WERI-Rb-1 (cell line): ENCODE measurements around the gene DPH1.

Source experiments
- DNase-seq: peaks from one replicate; pipeline ENCODE4 v3.0.0-alpha.2; 2020
- H3K27ac ChIP-seq: fragments of 250-450 bp; sonication (Bioruptor Pico); 2 replicates; pipeline ENCODE4 v1.5.1; 2020; ENCODE audit warnings: mild to moderate bottlenecking, moderate library complexity
- H3K27me3 ChIP-seq: fragments of 250-450 bp; sonication (Bioruptor Pico); 2 replicates; pipeline ENCODE4 v1.5.1; 2021; ENCODE audit warnings: mild to moderate bottlenecking, low read depth, moderate library complexity; ENCODE audit not compliant: insufficient read depth, severe bottlenecking
- H3K36me3 ChIP-seq: fragments of 250-450 bp; sonication (Bioruptor Pico); 2 replicates; pipeline ENCODE4 v1.5.1; 2020; ENCODE audit warnings: mild to moderate bottlenecking, moderate library complexity
- H3K4me3 ChIP-seq: 2 replicates; pipeline ENCODE4 v1.5.1; 2011; ENCODE audit warnings: low read depth, mild to moderate bottlenecking, control low read depth, low read length
- H3K9me3 ChIP-seq: fragments of 250-450 bp; sonication (Bioruptor Pico); 2 replicates; pipeline ENCODE4 v1.5.1; 2021; ENCODE audit warnings: mild to moderate bottlenecking, moderate library complexity; ENCODE audit not compliant: severe bottlenecking
- TF ChIP-seq, protein P1 (sequence below): IDR thresholded peaks from 2 replicates; pipeline ENCODE4 v1.5.1; 2011; ENCODE audit warnings: low read depth, mild to moderate bottlenecking, control low read depth, inconsistent platforms, low read length

DPH1 gene

GRCh38 chr17:2034806-2035540 lies 5.0 kb downstream of the DPH1 start:
- Histone ChIP-seq H3K36me3 (peaks cover 25% of the 10 kb centered on the region), H3K27ac (no peak overlapping the region), H3K4me3 (no peak overlapping the region), H3K27me3 (no peaks in the 10 kb centered on the region), H3K9me3 (no peaks in the 10 kb centered on the region)
- DNase-seq = no peak
- TF ChIP-seq, protein P1, sequence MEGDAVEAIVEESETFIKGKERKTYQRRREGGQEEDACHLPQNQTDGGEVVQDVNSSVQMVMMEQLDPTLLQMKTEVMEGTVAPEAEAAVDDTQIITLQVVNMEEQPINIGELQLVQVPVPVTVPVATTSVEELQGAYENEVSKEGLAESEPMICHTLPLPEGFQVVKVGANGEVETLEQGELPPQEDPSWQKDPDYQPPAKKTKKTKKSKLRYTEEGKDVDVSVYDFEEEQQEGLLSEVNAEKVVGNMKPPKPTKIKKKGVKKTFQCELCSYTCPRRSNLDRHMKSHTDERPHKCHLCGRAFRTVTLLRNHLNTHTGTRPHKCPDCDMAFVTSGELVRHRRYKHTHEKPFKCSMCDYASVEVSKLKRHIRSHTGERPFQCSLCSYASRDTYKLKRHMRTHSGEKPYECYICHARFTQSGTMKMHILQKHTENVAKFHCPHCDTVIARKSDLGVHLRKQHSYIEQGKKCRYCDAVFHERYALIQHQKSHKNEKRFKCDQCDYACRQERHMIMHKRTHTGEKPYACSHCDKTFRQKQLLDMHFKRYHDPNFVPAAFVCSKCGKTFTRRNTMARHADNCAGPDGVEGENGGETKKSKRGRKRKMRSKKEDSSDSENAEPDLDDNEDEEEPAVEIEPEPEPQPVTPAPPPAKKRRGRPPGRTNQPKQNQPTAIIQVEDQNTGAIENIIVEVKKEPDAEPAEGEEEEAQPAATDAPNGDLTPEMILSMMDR = no peak

DNA sequence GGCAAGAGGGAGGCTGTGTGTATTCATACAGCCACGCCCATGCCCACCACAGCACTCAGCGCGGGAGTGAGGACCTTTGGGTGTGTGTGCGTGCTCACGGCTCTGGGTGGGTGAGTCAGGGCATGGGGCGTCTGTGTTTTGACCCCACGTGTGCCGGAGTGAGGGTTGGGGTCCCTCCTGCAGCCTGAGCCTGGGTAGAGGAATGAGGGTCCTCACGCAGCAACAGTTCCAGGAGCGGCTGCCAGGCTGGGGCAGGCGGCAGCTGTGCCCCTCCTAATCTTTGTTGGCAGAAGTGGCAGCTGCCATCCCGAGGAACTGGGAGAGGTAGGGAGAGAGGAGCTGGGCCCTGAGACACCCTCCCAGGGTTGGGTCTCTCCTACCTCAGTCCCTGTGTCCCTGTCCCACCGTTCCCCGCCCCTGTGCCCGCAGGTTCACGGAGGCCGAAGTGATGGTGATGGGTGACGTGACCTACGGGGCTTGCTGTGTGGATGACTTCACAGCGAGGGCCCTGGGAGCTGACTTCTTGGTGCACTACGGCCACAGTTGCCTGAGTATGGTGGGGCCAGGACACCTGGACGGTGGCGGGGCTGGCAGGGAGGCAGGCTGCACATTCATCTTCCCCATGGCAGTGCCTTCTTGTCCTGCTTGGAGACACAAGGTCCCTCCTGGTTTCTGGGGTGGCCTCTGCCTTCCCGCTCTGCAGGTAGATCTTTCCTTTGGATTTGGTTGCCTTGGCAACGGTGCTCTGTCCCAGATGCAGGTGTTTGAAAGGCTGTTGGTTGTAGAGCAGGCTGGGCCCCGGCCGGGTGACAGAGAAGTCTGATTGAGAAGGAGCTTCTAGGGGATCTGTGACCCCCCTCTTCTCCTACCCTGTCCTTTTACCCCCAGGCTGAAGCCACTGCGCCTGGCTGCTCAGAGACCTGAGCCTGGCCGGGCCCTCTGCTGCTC lies 5.9 kb downstream of the DPH1 start:
- no peak for DNase-seq
- Histone ChIP-seq H3K27me3 (no peaks in the 10 kb centered on the region), H3K27ac (no peak overlapping the region), H3K36me3 (peaks cover 28% of the 10 kb centered on the region), H3K9me3 (no peaks in the 10 kb centered on the region), H3K4me3 (no peak overlapping the region)
- TF ChIP-seq, protein P1 = no peak

DNA sequence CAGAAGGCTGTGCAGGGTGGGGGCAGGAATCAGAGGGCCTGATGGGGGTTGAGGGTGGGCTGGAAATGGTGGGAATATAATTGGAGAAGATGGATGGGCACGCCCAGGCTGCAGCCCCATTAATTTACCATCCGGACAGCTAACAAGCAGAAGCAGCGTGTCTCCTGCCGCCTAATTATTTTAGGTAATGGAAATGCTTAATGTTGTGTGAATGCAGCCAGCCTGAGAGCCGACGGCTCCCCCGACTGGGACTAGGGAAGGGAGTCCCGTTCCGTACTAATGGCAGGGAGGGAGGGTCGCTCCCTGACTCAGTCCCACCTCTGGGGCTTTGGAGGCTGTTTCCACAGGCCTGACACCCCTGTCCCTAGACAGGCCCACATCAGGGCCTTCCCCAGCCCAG lies 7.2 kb downstream of the DPH1 start:
- Histone ChIP-seq H3K36me3 (peaks cover 28% of the 10 kb centered on the region), H3K9me3 (no peaks in the 10 kb centered on the region), H3K4me3 (no peak overlapping the region), H3K27ac (no peak overlapping the region), H3K27me3 (no peaks in the 10 kb centered on the region)
- no peak for DNase-seq
- TF ChIP-seq, protein P1 = no peak

- TF ChIP-seq, protein P1 = no peak
- no peak overlapping the region for H3K4me3 ChIP-seq
- DNase-seq = peak; percentile 42
- H3K27ac ChIP-seq = peak overlapping the region; percentile 99
- H3K27me3 ChIP-seq = no peaks in the 10 kb centered on the region
- no peaks in the 10 kb centered on the region for H3K9me3 ChIP-seq
- H3K36me3 ChIP-seq = peaks cover 53% of the 10 kb centered on the region
Observed at GRCh38 chr17:2040219-2040827, 10.4 kb downstream of the DPH1 start.

DNA sequence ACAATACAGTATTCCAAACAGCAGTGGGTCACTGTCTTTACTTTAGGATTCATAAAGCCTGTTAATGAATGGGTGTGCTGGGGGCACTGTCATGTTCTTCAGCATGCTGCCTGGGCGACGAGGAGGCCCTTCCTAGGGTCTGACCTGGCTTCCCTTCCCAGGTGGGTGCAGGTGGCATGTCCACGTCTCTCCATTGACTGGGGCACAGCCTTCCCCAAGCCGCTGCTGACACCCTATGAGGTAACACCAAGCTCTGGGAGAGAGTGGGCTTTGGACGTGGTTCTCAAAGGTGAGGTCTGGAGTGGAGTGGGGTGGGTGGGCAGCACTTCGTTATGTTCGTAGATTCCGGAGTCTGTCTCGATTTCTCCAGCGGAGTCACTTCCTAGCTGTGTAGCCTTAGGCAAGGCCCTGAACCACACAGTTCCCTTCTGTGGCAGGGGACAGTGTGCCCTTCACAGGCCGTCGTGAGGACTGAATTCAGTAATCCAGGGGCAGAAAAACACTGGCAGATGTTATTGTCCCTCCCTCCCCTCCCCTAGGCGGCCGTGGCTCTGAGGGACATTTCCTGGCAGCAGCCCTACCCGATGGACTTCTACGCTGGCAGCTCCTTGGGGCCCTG lies 11.1 kb downstream of the DPH1 start:
- H3K27ac ChIP-seq = peak overlapping the region; percentile 99
- TF ChIP-seq, protein P1 = no peak
- H3K36me3 ChIP-seq = peaks cover 53% of the 10 kb centered on the region
- peak; percentile 90 for DNase-seq
- no peaks in the 10 kb centered on the region for H3K27me3 ChIP-seq
- no peaks in the 10 kb centered on the region for H3K9me3 ChIP-seq
- H3K4me3 ChIP-seq = peak overlapping the region; percentile 67
